SK-N-SH treated with all-trans-retinoic acid at 6 μM for 48 hours (cell line): ENCODE results near the gene CDH5.

Experiments
- ATAC-seq: fragments of 200-7000 bp; cut with Tn5 transposase; 3 replicates; pipeline ENCODE4 v1.9.1; 2020; ENCODE audit warnings: mild to moderate bottlenecking, moderate library complexity
- BACH2 ChIP-seq: fragments of 250-450 bp; sonication (Bioruptor Pico); IDR thresholded peaks from 2 replicates; pipeline ENCODE4 v1.9.0; 2021; ENCODE audit warnings: mild to moderate bottlenecking, borderline replicate concordance
- CSDC2 ChIP-seq: fragments of 250-450 bp; sonication (Bioruptor Pico); IDR thresholded peaks from 2 replicates; pipeline ENCODE4 v1.5.0; 2020; ENCODE audit warnings: mild to moderate bottlenecking, moderate library complexity
- ESRRG ChIP-seq: fragments of 250-450 bp; sonication (Bioruptor Pico); IDR thresholded peaks from 2 replicates; pipeline ENCODE4 v1.6.1; 2021; ENCODE audit warnings: mild to moderate bottlenecking
- GLIS3 ChIP-seq: fragments of 250-450 bp; sonication (Bioruptor Pico); IDR thresholded peaks from 2 replicates; pipeline ENCODE4 v1.5.0; 2020; ENCODE audit warnings: mild to moderate bottlenecking, moderate library complexity
- ISL1 ChIP-seq: fragments of 250-450 bp; sonication (Bioruptor Pico); IDR thresholded peaks from 2 replicates; pipeline ENCODE4 v2.1.2; 2022; ENCODE audit warnings: mild to moderate bottlenecking, moderate library complexity
- OSR1 ChIP-seq: fragments of 250-450 bp; sonication (Bioruptor Pico); IDR thresholded peaks from 2 replicates; pipeline ENCODE4 v1.8.0; 2022; ENCODE audit warnings: moderate library complexity, mild to moderate bottlenecking, inconsistent platforms
- PPARA ChIP-seq: fragments of 250-450 bp; sonication (Bioruptor Pico); IDR thresholded peaks from 2 replicates; pipeline ENCODE4 v1.5.0; 2020; ENCODE audit warnings: mild to moderate bottlenecking, borderline replicate concordance
- RARB ChIP-seq: fragments of 250-450 bp; sonication (Bioruptor Pico); IDR thresholded peaks from 2 replicates; pipeline ENCODE4 v1.8.0; 2021; ENCODE audit warnings: mild to moderate bottlenecking, moderate library complexity
- SNAI2 ChIP-seq: fragments of 250-450 bp; sonication (Bioruptor Pico); IDR thresholded peaks from 2 replicates; pipeline ENCODE4 v1.5.0; 2020; ENCODE audit warnings: mild to moderate bottlenecking, moderate library complexity
- TOX ChIP-seq: fragments of 250-450 bp; sonication (Bioruptor Pico); IDR thresholded peaks from 2 replicates; pipeline ENCODE4 v1.8.0; 2021; ENCODE audit warnings: mild to moderate bottlenecking, moderate library complexity, borderline replicate concordance
- ZC3H10 ChIP-seq: fragments of 250-450 bp; sonication (Bioruptor Pico); IDR thresholded peaks from 2 replicates; pipeline ENCODE4 v1.5.1; 2021; ENCODE audit warnings: mild to moderate bottlenecking, moderate library complexity
- ZFP3 ChIP-seq: fragments of 250-450 bp; sonication (Bioruptor Pico); IDR thresholded peaks from 2 replicates; pipeline ENCODE4 v1.5.0; 2020; ENCODE audit warnings: mild to moderate bottlenecking, moderate library complexity
- ZNF565 ChIP-seq: fragments of 450-650 bp; formaldehyde crosslinking; conservative IDR thresholded peaks from 2 replicates; pipeline ENCODE4 v1.5.0; 2020; ENCODE audit warnings: low read depth, mild to moderate bottlenecking, moderate library complexity
- ZNF8 ChIP-seq: fragments of 450-650 bp; formaldehyde crosslinking; IDR thresholded peaks from 2 replicates; pipeline ENCODE4 v1.5.0; 2020; ENCODE audit warnings: mild to moderate bottlenecking, moderate library complexity
- TF ChIP-seq, protein P1 (sequence below): fragments of 250-450 bp; sonication (Bioruptor Pico); IDR thresholded peaks from 2 replicates; pipeline ENCODE4 v1.8.0; 2021; ENCODE audit warnings: low read depth, mild to moderate bottlenecking, moderate library complexity, borderline replicate concordance
- TF ChIP-seq, protein P2 (sequence below): fragments of 250-450 bp; sonication (Bioruptor Pico); IDR thresholded peaks from 2 replicates; pipeline ENCODE4 v1.8.0; 2020; ENCODE audit warnings: mild to moderate bottlenecking, moderate library complexity, borderline replicate concordance
- TF ChIP-seq, protein P3 (sequence below): fragments of 250-450 bp; sonication (Bioruptor Pico); IDR thresholded peaks from 2 replicates; pipeline ENCODE4 v1.5.1; 2021; ENCODE audit warnings: mild to moderate bottlenecking, moderate library complexity
- TF ChIP-seq, protein P4 (sequence below): fragments of 250-450 bp; sonication (Bioruptor Pico); IDR thresholded peaks from 2 replicates; pipeline ENCODE4 v1.5.1; 2020; ENCODE audit warnings: low read depth, mild to moderate bottlenecking, moderate library complexity

Gene CDH5

DNA sequence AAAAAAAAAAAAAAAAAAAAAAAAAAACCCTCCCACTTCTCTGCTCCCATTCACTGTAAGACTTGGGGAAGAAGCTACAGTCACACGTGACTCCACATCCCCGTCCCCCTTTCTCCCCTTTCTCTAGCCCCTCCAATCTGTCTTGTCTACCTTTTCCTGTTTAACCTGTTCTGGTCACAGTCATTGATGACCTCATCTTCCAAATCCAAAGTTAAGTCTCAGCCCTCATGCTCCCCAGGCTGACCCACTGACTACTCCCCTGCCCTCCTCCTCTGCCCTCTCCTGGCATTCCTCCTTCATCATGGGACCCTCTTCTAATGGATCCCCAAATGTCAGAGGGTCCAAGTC is 1.6 kb upstream of the CDH5 start (continued):
- TF ChIP-seq, protein P1, sequence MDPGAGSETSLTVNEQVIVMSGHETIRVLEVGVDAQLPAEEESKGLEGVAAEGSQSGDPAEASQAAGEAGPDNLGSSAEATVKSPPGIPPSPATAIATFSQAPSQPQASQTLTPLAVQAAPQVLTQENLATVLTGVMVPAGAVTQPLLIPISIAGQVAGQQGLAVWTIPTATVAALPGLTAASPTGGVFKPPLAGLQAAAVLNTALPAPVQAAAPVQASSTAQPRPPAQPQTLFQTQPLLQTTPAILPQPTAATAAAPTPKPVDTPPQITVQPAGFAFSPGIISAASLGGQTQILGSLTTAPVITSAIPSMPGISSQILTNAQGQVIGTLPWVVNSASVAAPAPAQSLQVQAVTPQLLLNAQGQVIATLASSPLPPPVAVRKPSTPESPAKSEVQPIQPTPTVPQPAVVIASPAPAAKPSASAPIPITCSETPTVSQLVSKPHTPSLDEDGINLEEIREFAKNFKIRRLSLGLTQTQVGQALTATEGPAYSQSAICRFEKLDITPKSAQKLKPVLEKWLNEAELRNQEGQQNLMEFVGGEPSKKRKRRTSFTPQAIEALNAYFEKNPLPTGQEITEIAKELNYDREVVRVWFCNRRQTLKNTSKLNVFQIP: no peak
- TF ChIP-seq TOX (CRISPR knock-in tag) (no peak), BACH2 (CRISPR knock-in tag) (no peak), ZNF565 (CRISPR knock-in tag) (no peak), ZFP3 (no peak)

DNA sequence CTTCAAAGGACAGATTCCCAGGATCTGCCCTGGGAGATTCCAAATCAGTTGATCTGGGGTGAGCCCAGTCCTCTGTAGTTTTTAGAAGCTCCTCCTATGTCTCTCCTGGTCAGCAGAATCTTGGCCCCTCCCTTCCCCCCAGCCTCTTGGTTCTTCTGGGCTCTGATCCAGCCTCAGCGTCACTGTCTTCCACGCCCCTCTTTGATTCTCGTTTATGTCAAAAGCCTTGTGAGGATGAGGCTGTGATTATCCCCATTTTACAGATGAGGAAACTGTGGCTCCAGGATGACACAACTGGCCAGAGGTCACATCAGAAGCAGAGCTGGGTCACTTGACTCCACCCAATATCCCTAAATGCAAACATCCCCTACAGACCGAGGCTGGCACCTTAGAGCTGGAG is 840 bp upstream of the CDH5 start:
- ATAC-seq: no peak
- TF ChIP-seq RARB (CRISPR knock-in tag) (no peak), OSR1 (CRISPR knock-in tag) (no peak), ZC3H10 (CRISPR knock-in tag) (no peak), GLIS3 (no peak), BACH2 (CRISPR knock-in tag) (no peak), ZFP3 (no peak), ZNF8 (CRISPR knock-in tag) (no peak), SNAI2 (CRISPR knock-in tag) (no peak), ISL1 (CRISPR knock-in tag) (no peak), ESRRG (CRISPR knock-in tag) (no peak), CSDC2 (CRISPR knock-in tag) (no peak), ZNF565 (CRISPR knock-in tag) (no peak), TOX (CRISPR knock-in tag) (no peak)
- TF ChIP-seq, protein P1: no peak
- TF ChIP-seq, protein P2, sequence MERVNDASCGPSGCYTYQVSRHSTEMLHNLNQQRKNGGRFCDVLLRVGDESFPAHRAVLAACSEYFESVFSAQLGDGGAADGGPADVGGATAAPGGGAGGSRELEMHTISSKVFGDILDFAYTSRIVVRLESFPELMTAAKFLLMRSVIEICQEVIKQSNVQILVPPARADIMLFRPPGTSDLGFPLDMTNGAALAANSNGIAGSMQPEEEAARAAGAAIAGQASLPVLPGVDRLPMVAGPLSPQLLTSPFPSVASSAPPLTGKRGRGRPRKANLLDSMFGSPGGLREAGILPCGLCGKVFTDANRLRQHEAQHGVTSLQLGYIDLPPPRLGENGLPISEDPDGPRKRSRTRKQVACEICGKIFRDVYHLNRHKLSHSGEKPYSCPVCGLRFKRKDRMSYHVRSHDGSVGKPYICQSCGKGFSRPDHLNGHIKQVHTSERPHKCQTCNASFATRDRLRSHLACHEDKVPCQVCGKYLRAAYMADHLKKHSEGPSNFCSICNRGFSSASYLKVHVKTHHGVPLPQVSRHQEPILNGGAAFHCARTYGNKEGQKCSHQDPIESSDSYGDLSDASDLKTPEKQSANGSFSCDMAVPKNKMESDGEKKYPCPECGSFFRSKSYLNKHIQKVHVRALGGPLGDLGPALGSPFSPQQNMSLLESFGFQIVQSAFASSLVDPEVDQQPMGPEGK (CRISPR knock-in tag): no peak
- TF ChIP-seq, protein P3, sequence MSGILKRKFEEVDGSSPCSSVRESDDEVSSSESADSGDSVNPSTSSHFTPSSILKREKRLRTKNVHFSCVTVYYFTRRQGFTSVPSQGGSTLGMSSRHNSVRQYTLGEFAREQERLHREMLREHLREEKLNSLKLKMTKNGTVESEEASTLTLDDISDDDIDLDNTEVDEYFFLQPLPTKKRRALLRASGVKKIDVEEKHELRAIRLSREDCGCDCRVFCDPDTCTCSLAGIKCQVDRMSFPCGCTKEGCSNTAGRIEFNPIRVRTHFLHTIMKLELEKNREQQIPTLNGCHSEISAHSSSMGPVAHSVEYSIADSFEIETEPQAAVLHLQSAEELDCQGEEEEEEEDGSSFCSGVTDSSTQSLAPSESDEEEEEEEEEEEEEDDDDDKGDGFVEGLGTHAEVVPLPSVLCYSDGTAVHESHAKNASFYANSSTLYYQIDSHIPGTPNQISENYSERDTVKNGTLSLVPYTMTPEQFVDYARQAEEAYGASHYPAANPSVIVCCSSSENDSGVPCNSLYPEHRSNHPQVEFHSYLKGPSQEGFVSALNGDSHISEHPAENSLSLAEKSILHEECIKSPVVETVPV (CRISPR knock-in tag): no peak

DNA sequence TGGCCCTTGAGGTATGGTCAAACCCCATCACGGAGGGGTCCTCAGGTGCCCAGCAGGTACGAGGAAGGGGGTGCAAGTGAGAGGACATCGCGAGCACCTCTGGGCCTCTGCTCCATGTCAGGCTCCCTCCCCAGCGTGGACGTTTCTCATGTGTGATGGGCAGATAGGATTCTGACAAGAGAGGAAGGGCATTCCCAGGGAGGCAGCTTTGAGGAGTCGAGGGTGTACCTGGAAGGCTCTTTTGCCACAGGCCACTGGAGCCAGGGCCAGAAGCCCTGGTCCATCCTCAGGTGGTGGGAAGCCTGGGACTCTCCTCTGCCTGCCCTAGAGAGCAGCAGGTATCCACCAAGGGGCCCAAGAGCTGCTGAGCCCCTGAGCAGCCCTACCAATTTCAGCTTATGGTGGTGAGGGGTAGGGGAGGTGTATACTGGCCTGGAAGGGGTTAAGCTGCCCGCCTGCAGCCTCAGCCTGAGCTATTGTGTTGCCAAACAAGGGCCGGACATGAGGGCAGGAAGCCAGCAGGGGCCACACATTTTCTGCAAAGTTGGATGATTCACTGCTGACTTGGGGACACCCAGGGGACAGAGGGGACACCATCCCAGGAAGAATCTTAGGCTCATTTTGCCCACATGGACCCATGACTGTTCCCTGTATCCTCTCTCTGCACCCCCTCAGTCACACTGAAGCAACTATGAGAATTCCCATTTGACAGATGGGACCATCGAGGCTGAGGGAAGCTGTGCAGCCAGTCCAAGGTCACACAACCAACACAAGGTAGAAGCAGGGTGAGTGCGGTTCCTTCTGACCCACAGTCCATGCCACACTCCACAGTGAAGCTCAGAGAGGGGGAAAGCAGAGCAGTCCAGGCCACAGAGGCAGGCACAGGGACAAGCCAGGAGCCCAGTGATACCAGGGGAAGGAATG is 1.7 kb downstream of the CDH5 start:
- no peak for ATAC-seq

DNA sequence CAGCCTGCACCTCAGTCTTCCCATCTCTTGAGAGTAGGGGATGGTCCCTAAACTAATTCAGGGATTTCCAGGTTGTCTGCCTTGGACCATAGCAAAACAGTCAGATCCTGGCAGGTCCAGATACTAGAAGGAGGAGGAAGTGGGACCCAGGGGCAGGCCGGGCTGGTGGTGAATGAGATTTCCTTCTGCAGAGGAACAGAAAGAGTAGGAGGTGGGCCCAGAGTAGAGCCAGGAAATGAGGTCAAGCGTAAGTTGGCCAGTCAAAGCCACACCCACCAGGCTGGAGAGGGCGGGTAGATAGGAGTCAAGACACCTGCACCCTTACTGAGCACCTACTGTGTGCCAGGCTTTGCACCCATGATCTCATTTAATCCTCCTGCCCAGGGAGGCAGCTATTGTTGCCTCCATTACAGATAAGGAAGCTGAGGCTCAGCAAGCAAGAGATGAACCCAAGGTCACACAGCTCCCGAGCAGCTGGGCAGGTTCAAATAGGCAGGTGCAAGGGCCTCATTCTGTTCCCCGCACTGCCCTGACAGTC is 2.6 kb downstream of the CDH5 start:
- TF ChIP-seq ZFP3: no peak
- TF ChIP-seq ESRRG (CRISPR knock-in tag): no peak
- no peak for TF ChIP-seq PPARA (CRISPR knock-in tag)
- TF ChIP-seq, protein P4, sequence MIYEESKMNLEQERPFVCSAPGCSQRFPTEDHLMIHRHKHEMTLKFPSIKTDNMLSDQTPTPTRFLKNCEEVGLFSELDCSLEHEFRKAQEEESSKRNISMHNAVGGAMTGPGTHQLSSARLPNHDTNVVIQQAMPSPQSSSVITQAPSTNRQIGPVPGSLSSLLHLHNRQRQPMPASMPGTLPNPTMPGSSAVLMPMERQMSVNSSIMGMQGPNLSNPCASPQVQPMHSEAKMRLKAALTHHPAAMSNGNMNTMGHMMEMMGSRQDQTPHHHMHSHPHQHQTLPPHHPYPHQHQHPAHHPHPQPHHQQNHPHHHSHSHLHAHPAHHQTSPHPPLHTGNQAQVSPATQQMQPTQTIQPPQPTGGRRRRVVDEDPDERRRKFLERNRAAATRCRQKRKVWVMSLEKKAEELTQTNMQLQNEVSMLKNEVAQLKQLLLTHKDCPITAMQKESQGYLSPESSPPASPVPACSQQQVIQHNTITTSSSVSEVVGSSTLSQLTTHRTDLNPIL (CRISPR knock-in tag): no peak
- TF ChIP-seq, protein P3 (CRISPR knock-in tag): no peak
- ATAC-seq: no peak

More for the DNA sequence above, 1.7 kb downstream of the CDH5 start:
- TF ChIP-seq ZFP3: no peak
